Measurements from ENCODE around the gene GRIK4. TPM values are rescaled to one million over a fixed set of nuclear protein-coding genes. Genes with fewer than 3 reads are reported as not detected.

The GRIK4 gene
- total and polyA plus RNA-seq, 9 of the 15 experiments (the other 6 are each of a cell fraction or from before 2014, with no cell fraction given) = not detected

DNA sequence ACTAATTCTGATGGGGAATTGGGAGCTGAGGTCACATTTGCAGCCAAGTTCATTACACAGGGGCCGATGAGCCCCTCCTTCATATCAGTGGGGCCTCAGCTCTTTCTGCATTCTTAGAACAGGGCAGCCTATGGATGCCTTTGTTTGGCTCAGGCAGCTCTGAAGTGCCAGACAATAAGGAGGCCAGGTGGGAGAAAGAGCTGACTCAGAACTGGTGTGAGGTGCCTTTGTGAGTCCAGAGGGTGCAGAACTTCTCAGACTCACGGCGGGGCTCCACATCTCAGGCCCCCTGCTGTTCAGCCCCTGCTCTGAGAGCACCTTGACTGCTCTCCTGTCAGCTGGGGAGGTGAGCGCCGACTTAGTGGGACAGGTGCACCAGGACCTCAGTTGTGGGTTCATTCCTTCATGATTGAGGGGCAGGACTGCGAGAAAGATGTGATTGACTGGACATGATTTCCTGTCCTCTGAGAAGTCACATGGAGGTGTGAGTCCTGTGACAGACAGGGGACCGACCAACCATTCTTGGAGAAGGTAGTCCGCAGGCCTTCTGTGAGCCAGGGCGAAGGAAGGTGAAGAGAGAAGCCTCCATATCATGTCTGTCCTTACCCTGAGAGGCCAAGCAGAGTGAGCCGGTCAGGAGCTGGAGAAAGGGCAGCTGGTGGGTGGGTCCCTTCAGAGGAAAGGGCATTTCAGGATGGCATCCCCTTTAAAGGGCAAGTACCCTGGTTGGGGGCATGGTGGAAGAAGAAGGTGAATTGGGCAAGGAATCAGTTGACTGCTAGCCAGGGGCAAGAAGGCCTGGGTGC is 267.3 kb downstream of the GRIK4 start:
- ChIA-PET CTCF (ENCODE audit: low intra/inter-chr PET ratio) (no interaction called here), POLR2A (no interaction called here)
- H2AFZ ChIP-seq (ENCODE audit: low read depth, low read length) = no peak overlapping the region
- no peaks in the 10 kb centered on the region for H4K20me1 ChIP-seq (replicated peaks; ENCODE audit: control insufficient read depth, insufficient read depth, low read length)
- H3K9me3 ChIP-seq (replicated peaks; ENCODE audit: control insufficient read depth, insufficient read depth, low read depth, low read length) = no peaks in the 10 kb centered on the region
- ATAC-seq (no peak), FAIRE-seq (no peak), DNase-seq (ENCODE audit: extremely low read depth in 1 of 4, low spot score in 3 of 4) (no peak)
- no TSS peak for BruUV-seq (replicated peaks)
- no peaks in the 10 kb centered on the region for H3K79me2 ChIP-seq (ENCODE audit: control insufficient read depth, insufficient read depth, low read length)
- 1% methylated on average over 9 of the region's 10 CpGs for WGBS (ENCODE audit: insufficient coverage, low coverage, missing lambda C conversion rate)
- H3K36me3 ChIP-seq (ENCODE audit: control insufficient read depth, insufficient read depth, low read length) = no peaks in the 10 kb centered on the region
- no peak overlapping the region for H3K4me3 ChIP-seq
- in situ Hi-C loops (cut with MboI) (no loop called here), intact Hi-C loops (cut with micrococcal nuclease) (no loop called here)
- H3K27ac ChIP-seq (ENCODE audit: extremely low read depth, low read depth, low read length) = no peak overlapping the region
- no peaks in the 10 kb centered on the region for H3K4me1 ChIP-seq (replicated peaks in 1 of 2; ENCODE audit: control insufficient read depth in 2 of 2, insufficient read depth in 2 of 2, low read length in 2 of 2)
- no peak overlapping the region for H3K4me2 ChIP-seq (ENCODE audit: insufficient read depth, low read length)
- no peak overlapping the region for H3K9ac ChIP-seq (ENCODE audit: insufficient read depth in 1 of 2, low read depth in 2 of 2, low read length in 2 of 2)
- peaks cover 13 to 60% of the 10 kb centered on the region in 2 experiments; a peak in 4 of 5 replicates for H3K27me3 ChIP-seq (ENCODE audit: control insufficient read depth in 2 of 2, insufficient read depth in 2 of 2, low read length in 2 of 2)
- H3K9me1 ChIP-seq (ENCODE audit: control insufficient read depth, insufficient read depth, low read length) = no peaks in the 10 kb centered on the region
- no peak for TF ChIP-seq RFX1 (IDR thresholded peaks at IDR 0.05)
- TF ChIP-seq HNRNPLL (IDR thresholded peaks at IDR 0.05; ENCODE audit: low read depth, low read length, poor library complexity, severe bottlenecking) = no peak
- no peak for TF ChIP-seq SRSF9 (IDR thresholded peaks at IDR 0.05; ENCODE audit: borderline replicate concordance, low read depth, low read length)
- TF ChIP-seq ZNF561 (CRISPR knock-in tag; conservative IDR thresholded peaks at IDR 0.05) = no peak
- no peak for TF ChIP-seq ZNF785 (CRISPR knock-in tag; IDR thresholded peaks at IDR 0.05)
- TF ChIP-seq ADNP (tag; IDR thresholded peaks at IDR 0.05) = no peak
- no peak for TF ChIP-seq DPF2 (IDR thresholded peaks at IDR 0.05)
- no peak for TF ChIP-seq FUS (optimal IDR thresholded peaks at IDR 0.05; ENCODE audit: low read depth, low read length)
- no peak for TF ChIP-seq FOS (IDR thresholded peaks at IDR 0.05; ENCODE audit: extremely low read depth, insufficient read length)
- no peak for TF ChIP-seq TFAM (CRISPR knock-in tag; conservative IDR thresholded peaks at IDR 0.05)
- no peak for TF ChIP-seq XRCC4 (IDR thresholded peaks at IDR 0.05; ENCODE audit: extremely low read depth, insufficient read depth, insufficient read length)
- TF ChIP-seq, protein P1, sequence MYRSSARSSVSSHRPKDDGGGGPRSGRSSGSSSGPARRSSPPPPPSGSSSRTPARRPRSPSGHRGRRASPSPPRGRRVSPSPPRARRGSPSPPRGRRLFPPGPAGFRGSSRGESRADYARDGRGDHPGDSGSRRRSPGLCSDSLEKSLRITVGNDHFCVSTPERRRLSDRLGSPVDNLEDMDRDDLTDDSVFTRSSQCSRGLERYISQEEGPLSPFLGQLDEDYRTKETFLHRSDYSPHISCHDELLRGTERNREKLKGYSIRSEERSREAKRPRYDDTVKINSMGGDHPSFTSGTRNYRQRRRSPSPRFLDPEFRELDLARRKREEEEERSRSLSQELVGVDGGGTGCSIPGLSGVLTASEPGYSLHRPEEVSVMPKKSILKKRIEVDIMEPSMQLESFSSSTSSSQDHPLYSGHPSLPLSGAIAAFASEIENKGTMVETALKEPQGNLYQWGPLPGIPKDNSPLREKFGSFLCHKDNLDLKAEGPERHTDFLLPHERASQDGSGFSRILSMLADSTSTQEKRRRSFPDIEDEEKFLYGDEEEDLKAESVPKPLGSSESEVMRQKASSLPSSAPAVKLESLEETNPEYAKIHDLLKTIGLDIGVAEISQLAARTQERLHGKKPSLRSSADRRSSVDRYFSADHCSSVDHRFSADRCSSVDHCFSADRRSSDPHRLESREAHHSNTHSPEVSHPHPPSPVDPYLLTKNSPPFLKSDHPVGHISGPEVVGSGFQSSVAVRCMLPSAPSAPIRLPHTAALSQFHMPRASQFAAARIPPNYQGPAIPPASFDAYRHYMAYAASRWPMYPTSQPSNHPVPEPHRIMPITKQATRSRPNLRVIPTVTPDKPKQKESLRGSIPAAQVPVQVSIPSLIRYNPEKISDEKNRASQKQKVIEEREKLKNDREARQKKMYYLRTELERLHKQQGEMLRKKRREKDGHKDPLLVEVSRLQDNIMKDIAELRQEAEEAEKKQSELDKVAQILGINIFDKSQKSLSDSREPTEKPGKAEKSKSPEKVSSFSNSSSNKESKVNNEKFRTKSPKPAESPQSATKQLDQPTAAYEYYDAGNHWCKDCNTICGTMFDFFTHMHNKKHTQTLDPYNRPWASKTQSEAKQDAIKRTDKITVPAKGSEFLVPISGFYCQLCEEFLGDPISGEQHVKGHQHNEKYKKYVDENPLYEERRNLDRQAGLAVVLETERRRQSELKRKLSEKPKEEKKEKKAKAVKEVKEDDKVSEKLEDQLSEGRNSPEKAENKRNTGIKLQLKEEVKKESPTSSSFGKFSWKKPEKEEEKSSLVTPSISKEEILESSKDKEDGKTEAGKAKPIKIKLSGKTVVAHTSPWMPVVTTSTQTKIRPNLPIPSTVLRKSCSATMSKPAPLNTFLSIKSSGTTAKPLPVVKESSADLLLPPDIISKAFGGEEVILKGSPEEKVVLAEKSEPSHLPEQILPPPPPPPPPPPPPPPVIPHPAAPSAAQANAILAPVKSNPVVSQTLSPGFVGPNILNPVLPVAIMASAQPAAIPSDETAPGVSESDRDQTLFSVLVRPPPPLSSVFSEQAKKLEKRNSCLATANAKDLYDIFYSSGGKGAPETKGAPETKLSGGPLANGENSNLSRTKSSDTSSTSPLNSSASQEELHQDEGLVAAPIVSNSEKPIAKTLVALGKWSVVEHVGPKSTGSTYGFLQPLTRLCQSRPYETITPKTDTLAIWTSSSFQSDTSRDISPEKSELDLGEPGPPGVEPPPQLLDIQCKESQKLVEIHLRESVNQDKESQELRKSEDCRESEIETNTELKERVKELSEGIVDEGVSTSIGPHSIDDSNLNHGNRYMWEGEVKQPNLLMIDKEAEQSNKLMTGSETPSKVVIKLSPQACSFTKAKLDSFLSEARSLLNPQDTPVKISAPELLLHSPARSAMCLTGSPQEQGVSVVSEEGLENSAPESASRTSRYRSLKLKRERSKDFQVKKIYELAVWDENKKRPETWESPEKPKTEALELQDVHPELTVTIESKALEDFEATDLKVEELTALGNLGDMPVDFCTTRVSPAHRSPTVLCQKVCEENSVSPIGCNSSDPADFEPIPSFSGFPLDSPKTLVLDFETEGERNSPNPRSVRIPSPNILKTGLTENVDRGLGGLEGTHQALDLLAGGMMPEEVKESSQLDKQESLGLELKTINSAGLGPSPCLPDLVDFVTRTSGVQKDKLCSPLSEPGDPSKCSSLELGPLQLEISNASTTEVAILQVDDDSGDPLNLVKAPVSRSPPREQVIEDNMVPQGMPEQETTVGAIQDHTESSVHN (IDR thresholded peaks at IDR 0.05; ENCODE audit: borderline replicate concordance in 1 of 2, low read depth in 1 of 2) = no peak
- no peak for TF ChIP-seq RBM15 (IDR thresholded peaks at IDR 0.05; ENCODE audit: insufficient read depth, low read length)
- no peak for TF ChIP-seq RBM25 (IDR thresholded peaks at IDR 0.05; ENCODE audit: low read depth, low read length, severe bottlenecking)
- TF ChIP-seq GTF2F1 (IDR thresholded peaks at IDR 0.05; ENCODE audit: low read depth, low read length) = no peak
- no peak for TF ChIP-seq NR3C1 (CRISPR knock-in tag; IDR thresholded peaks at IDR 0.05)

Measured in K562 (cell line).